ENCODE measurements around the gene TSPAN9.

DNA sequence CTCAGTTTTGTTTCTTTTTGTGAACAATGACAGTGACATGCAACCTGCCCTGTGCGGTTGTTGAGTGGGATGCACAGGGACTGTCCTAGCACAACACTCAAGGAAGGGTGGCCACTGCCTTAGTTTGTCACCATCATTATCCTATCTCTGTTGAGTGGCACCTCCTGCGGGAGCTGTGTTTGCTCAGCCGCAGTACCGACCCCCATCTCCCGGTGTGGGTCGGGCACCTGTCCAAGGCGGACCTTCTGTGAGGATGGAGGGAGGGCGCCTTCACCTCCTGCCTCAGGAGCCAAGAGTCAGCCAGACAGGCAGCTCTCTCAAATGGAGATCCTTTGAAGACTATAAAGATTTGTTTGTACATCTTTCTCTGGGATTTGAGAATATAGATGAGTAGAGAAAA, 142.1 kb downstream of the TSPAN9 start:
- TF ChIP-seq, protein P1, sequence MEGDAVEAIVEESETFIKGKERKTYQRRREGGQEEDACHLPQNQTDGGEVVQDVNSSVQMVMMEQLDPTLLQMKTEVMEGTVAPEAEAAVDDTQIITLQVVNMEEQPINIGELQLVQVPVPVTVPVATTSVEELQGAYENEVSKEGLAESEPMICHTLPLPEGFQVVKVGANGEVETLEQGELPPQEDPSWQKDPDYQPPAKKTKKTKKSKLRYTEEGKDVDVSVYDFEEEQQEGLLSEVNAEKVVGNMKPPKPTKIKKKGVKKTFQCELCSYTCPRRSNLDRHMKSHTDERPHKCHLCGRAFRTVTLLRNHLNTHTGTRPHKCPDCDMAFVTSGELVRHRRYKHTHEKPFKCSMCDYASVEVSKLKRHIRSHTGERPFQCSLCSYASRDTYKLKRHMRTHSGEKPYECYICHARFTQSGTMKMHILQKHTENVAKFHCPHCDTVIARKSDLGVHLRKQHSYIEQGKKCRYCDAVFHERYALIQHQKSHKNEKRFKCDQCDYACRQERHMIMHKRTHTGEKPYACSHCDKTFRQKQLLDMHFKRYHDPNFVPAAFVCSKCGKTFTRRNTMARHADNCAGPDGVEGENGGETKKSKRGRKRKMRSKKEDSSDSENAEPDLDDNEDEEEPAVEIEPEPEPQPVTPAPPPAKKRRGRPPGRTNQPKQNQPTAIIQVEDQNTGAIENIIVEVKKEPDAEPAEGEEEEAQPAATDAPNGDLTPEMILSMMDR (IDR thresholded peaks at IDR 0.05; ENCODE audit: insufficient read depth, low read length, poor library complexity, severe bottlenecking), result no peak
- no peak for TF ChIP-seq EZH2phosphoT487 (conservative IDR thresholded peaks at IDR 0.05; ENCODE audit: low read length)

All from SU-DHL-6 (cell line).